Activated CD4-positive, alpha-beta T cell treated with anti-CD3 and anti-CD28 coated beads for 36 hours (primary cell): ENCODE data around the gene EPB41L2. TPM values are rescaled to one million over a fixed set of nuclear protein-coding genes. Genes with fewer than 3 reads are reported as not detected.

Experiments
- ATAC-seq: fragments of 200-7000 bp; cut with Tn5 transposase; one replicate; pipeline ENCODE4 v1.10.0; 2021; ENCODE audit warnings: mild to moderate bottlenecking, moderate library complexity
- CTCF ChIA-PET: fragments of 350-600 bp; sonication (Branson Sonifier 250); formaldehyde crosslinking; loops from one replicate; lab custom pipeline; 2021; ENCODE audit warnings: antibody characterized with exemption; lab: Charles Lee
- POLR2A ChIA-PET: fragments of 350-600 bp; sonication (Branson Sonifier 250); formaldehyde crosslinking; loops from one replicate; lab custom pipeline; 2021; ENCODE audit warnings: antibody characterized with exemption, inconsistent platforms; lab: Charles Lee
- DNase-seq: peaks from one replicate; pipeline ENCODE4 v3.0.0-alpha.2; 2020
- H3K27ac Mint-ChIP-seq: one replicate; pipeline ENCODE4 v1.8.0; 2021; ENCODE audit warnings: mixed read lengths
- H3K27me3 Mint-ChIP-seq: one replicate; pipeline ENCODE4 v1.8.0; 2021; ENCODE audit warnings: mixed read lengths
- H3K36me3 Mint-ChIP-seq: one replicate; pipeline ENCODE4 v1.8.0; 2021; ENCODE audit warnings: low read depth, mixed read lengths
- H3K4me1 Mint-ChIP-seq: one replicate; pipeline ENCODE4 v1.8.0; 2021; ENCODE audit warnings: mixed read lengths
- H3K4me3 Mint-ChIP-seq: one replicate; pipeline ENCODE4 v1.8.0; 2021; ENCODE audit warnings: mild to moderate bottlenecking, moderate library complexity, mixed read lengths
- H3K9me3 Mint-ChIP-seq: one replicate; pipeline ENCODE4 v1.8.0; 2021; ENCODE audit warnings: low read depth, mixed read lengths
- intact Hi-C, 2 experiments: fragments of 100-400 bp; cut with DNase I in 1 of 2; cut with micrococcal nuclease in 1 of 2; formaldehyde crosslinking; loops; one replicate each; pipeline versions ENCODE4 v1.14.2 to v1.15.1; 2022 to 2024; cut with DNase I, micrococcal nuclease
- total RNA-seq, 2 experiments: library from RNA; stranded (reverse); gene quantifications; one replicate each; pipeline ENCODE4 v1.2.3, GENCODE V29; 2021

Gene EPB41L2
- total RNA-seq, 2 experiments from 2014 or later: 33.3 to 43.4 TPM

DNA sequence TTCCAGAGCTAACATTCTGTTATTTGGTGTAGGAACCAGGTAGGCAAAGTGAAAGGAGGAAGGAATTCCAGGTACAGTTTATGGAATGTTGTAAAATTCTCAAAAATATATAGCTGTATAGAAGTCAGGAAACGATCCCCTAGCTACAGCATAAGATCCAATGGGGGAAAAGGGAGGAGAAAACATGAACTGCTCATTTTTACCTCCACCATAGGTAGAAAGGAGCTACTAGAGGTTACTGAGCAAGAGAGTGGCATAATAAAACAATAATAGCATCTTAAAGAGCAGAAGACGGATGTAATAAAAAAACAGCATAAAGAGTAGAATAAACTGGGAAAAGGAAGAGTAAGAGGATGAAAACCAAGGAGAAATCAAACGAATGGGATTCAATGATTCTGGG lies 26.9 kb downstream of the EPB41L2 start:
- no peaks in the 10 kb centered on the region for H3K9me3 Mint-ChIP-seq
- ChIA-PET CTCF (interaction anchor here (0.6 to 1.2 kb wide), 4 partner anchors 22 to 496 kb away, joined by 3 to 5 read pairs (median 4); no protein-coding TSS in a partner anchor), POLR2A (no interaction called here)

DNA sequence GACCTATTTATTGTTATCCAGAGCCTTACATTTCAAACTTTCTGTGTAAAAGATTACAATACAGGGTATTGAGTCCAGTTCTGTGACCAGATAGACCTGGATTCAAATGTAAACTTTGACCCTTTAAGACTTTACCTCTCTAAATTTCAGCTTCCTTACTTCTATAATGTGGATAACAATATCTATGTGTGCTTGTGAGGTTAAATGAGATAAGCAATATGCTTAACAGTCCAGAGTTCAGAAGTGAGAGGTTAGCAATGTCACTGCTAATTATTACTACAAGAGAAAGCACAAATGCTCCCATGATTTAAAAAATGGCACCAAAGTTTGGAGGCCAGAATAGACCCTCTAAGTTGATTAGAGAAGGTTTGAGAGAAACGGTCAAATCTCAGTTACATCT lies 27.5 kb downstream of the EPB41L2 start:
- Mint-ChIP-seq H3K27me3 (no peaks in the 10 kb centered on the region), H3K4me3 (no peak overlapping the region), H3K36me3 (peaks cover 1% of the 10 kb centered on the region), H3K4me1 (peaks cover 2% of the 10 kb centered on the region), H3K9me3 (no peaks in the 10 kb centered on the region), H3K27ac (no peak overlapping the region)
- DNase-seq (no peak), ATAC-seq (no peak)
- CTCF ChIA-PET: interaction anchor here (0.8 kb wide), 1 partner anchor 23 kb away, joined by 3 read pairs; no protein-coding TSS in a partner anchor
- POLR2A ChIA-PET: no interaction called here
- intact Hi-C loops: no loop called here

More for the DNA sequence above, 26.9 kb downstream of the EPB41L2 start:
- Mint-ChIP-seq H3K27me3 (no peaks in the 10 kb centered on the region), H3K4me1 (peaks cover 2% of the 10 kb centered on the region), H3K4me3 (no peak overlapping the region), H3K27ac (no peak overlapping the region), H3K36me3 (peaks cover 1% of the 10 kb centered on the region)
- DNase-seq (no peak), ATAC-seq (no peak)
- intact Hi-C loops: no loop called here

DNA sequence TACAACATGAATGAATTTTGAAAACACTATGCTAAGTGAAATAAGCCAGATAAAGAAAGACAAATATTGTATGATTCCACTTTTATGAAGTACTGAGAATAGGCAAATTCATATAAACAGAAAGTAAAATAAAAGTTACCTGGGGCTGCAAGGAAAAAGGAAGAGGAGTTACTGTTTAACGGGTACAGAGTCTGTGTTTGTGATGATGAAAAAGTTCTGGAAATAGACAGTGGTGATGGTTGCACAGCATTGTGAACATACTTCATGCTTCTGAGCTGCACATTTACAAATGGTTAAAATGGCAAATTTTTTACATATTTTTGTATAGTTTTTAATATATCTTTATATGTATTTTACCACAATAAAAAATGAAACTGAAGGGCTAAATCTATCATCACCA lies 29.4 kb downstream of the EPB41L2 start:
- Mint-ChIP-seq H3K4me1 (peaks cover 2% of the 10 kb centered on the region), H3K9me3 (no peaks in the 10 kb centered on the region), H3K36me3 (peaks cover 1% of the 10 kb centered on the region), H3K4me3 (no peak overlapping the region), H3K27me3 (no peaks in the 10 kb centered on the region), H3K27ac (no peak overlapping the region)
- POLR2A ChIA-PET: no interaction called here
- no peak for ATAC-seq
- DNase-seq: no peak
- CTCF ChIA-PET: no interaction called here
- intact Hi-C loops: no loop called here

DNA sequence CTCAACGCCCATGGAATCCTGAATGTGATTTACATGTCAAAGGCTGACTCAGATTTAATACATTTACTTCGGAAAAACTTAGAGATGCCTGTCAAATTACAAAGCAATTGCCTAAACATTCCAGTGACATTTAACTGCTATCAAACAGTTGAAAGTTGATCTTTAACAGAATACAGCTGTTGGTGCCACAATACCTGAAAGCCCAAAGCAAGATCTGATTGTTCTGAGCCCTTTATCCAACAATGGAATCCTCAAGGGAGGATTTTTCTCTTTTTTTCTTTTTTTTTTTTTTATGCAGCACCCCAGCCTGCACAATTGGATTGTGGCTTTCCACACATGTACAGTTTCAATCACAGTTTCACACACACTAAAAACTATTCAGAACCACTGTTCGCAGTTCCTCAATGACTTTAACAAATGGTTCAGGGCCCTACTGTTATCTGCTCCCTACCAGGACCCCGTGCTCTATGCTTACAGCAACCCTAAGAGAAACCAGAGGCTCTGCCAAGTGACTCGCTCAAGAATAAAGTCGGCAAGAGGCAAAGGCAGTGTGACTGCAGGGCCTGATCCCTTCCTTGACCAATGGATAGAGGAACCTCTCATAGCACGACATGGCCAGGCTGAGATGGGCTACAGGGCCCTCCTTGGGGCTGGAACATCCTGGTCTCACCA lies 33.3 kb downstream of the EPB41L2 start:
- Mint-ChIP-seq H3K4me3 (no peak overlapping the region), H3K9me3 (no peaks in the 10 kb centered on the region), H3K36me3 (peaks cover 1% of the 10 kb centered on the region), H3K4me1 (peaks cover 2% of the 10 kb centered on the region), H3K27me3 (no peaks in the 10 kb centered on the region), H3K27ac (no peak overlapping the region)
- CTCF ChIA-PET: no interaction called here
- intact Hi-C loops: no loop called here
- ATAC-seq (no peak), DNase-seq (no peak)
- POLR2A ChIA-PET: interaction anchor here (0.7 kb wide), 1 partner anchor 139 kb away, joined by 3 read pairs; no protein-coding TSS in a partner anchor

DNA sequence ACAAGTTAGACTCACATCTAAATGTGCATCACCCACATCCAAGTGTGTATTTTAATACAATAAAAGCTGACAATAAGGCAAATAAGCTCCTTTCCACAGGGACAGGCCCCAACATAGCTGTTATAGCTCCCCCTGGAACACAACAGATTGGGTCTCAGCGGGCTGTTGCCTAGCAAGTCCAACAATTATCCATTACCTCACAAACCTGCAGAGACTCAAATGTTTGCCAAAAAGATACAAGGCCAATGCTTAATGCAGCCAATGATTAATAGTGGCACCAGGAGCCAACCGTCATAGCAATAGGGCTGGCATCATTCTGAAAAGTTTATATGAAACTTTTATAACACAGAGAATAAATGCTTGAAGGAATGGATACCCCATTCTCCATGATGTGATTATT lies 35.7 kb downstream of the EPB41L2 start:
- no peak for ATAC-seq

DNA sequence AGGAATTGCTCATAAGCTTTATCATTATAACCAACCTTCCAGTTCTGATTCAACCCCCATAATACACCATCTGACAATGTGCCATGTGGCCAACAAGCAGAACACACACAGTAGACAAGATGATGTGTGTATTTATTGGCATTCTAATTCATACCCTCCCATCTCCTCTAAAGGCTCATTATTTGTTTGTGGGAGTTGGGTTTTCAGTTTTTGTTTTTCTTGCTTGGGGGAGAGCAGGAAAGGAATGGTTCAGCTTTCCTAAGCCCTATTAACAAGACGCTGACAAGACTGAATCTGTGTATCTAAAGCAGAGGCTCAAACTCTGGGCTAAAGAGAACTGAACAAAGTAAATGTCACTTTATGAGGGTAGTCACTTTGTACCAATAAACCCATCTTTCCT lies 36.8 kb downstream of the EPB41L2 start:
- no peaks in the 10 kb centered on the region for H3K9me3 Mint-ChIP-seq
- ChIA-PET CTCF (interaction anchor here (1.1 kb wide), 1 partner anchor 173 kb away, joined by 4 read pairs; no protein-coding TSS in a partner anchor), POLR2A (no interaction called here)
- no peak overlapping the region for H3K27ac Mint-ChIP-seq
- ATAC-seq (no peak), DNase-seq (no peak)
- no peaks in the 10 kb centered on the region for H3K36me3 Mint-ChIP-seq
- intact Hi-C loops: no loop called here
- H3K27me3 Mint-ChIP-seq: no peaks in the 10 kb centered on the region
- no peak overlapping the region for H3K4me3 Mint-ChIP-seq
- H3K4me1 Mint-ChIP-seq: peaks cover 8% of the 10 kb centered on the region

More for the DNA sequence above, 35.7 kb downstream of the EPB41L2 start:
- no peak for DNase-seq
- Mint-ChIP-seq H3K4me3 (no peak overlapping the region), H3K36me3 (peaks cover 1% of the 10 kb centered on the region), H3K4me1 (peaks cover 8% of the 10 kb centered on the region), H3K9me3 (no peaks in the 10 kb centered on the region), H3K27ac (no peak overlapping the region), H3K27me3 (no peaks in the 10 kb centered on the region)
- CTCF ChIA-PET: interaction anchor here (0.6 to 1.0 kb wide), 2 partner anchors 14 to 86 kb away, joined by 3 to 4 read pairs; no protein-coding TSS in a partner anchor
- POLR2A ChIA-PET: no interaction called here
- intact Hi-C loops: no loop called here

DNA sequence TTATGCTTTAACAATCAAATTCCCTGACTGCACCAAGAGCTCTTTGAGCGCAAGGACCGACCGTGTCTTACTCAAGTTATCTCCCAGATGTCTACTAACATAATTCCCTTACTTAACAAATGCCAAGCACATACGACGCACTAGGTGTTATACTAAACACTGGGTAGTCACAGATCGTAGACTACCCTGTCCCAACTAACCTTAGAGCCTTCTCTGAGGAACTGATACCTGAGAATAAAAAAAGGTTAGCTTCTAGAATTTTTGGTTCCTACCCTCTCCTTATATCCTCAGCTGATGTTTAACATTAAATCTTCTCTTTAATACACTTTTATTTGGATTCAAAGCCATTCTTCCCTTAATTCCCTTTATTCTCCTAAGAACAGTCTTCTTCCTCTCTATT lies 38.5 kb downstream of the EPB41L2 start:
- H3K27ac Mint-ChIP-seq: no peak overlapping the region
- H3K9me3 Mint-ChIP-seq: no peaks in the 10 kb centered on the region
- POLR2A ChIA-PET: no interaction called here
- intact Hi-C loops: no loop called here
- DNase-seq (no peak), ATAC-seq (no peak)
- no peaks in the 10 kb centered on the region for H3K27me3 Mint-ChIP-seq
- H3K4me3 Mint-ChIP-seq: no peak overlapping the region
- peaks cover 8% of the 10 kb centered on the region for H3K4me1 Mint-ChIP-seq
- no peaks in the 10 kb centered on the region for H3K36me3 Mint-ChIP-seq
- CTCF ChIA-PET: no interaction called here

DNA sequence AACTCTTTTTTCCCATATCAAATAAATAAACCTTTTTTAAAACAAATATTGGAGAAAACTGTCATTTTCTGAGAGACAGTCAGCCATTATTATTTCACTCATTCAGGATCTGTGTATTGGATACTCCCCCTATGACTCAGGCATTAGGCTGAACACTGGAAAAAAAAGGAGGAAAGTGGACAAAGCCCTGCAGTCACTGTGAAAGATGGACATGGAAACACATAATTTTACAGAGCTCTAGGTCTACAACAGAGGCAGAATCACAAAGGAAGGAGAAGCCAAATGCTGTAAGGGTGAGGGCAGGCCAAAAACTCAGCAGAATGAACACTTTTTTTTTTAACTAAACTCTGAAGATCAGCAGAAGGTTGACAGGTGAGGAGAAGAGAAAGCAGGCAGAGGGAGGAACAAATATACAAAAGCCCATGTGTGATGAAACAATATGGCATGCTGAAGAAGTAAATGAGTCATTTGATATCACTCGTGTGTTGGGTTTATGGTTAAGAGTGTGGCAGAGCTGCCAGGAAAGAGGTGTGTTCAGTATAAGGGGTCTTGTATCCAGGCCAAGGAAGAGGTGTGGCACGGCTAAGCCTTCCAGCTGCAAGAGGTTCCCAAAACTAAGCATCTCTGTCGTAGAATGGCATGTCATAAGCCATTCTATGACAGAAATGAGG lies 39.1 kb downstream of the EPB41L2 start:
- intact Hi-C loops: no loop called here
- ATAC-seq: peak; percentile 39

DNA sequence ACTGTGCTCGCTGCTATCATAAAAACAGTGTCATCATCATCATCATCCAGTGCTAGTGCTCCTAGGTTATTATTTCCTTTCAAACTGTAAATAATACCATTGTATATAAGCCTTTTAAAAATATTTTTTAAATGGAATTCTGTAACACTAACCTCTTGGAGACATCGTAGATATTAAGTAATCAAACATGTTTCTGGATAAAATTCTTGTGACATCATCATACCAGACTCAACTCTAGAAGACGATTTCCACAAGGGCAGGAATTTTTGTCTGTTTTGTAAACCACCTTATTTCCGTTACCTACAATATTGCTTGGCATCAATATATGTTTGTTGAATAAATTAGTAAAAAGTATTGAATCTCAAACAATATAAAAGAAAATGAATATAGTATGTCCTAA lies 40.4 kb downstream of the EPB41L2 start:
- no peak overlapping the region for H3K27ac Mint-ChIP-seq

More for the DNA sequence above, 39.1 kb downstream of the EPB41L2 start:
- H3K36me3 Mint-ChIP-seq: no peaks in the 10 kb centered on the region
- DNase-seq: no peak
- ChIA-PET POLR2A (no interaction called here), CTCF (no interaction called here)
- H3K9me3 Mint-ChIP-seq: no peaks in the 10 kb centered on the region
- H3K4me3 Mint-ChIP-seq: no peak overlapping the region
- peaks cover 8% of the 10 kb centered on the region for H3K4me1 Mint-ChIP-seq
- no peaks in the 10 kb centered on the region for H3K27me3 Mint-ChIP-seq
- H3K27ac Mint-ChIP-seq: no peak overlapping the region

DNA sequence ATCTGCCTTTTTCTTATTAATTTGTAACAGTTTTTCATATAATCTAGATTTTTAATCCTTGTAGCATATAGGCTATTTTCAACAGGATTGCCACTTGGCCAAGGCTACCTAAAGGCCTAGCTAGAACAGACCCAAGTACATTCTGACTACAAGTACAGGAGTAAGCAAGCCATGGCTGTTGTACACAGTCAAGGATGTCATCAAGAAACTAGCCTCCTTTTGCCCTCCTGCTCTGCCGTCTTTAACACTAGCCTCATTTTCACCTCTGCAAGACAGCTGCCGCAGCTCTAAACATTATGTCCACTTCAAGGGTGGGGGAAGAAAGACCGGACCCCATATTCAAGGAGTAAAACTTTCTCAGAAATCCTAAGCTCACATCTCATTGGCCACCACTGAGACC lies 45.1 kb downstream of the EPB41L2 start:
- Mint-ChIP-seq H3K27ac (no peak overlapping the region), H3K9me3 (no peaks in the 10 kb centered on the region), H3K4me3 (no peak overlapping the region), H3K36me3 (no peaks in the 10 kb centered on the region), H3K4me1 (no peaks in the 10 kb centered on the region), H3K27me3 (no peaks in the 10 kb centered on the region)
- no peak for ATAC-seq
- intact Hi-C loops: no loop called here
- POLR2A ChIA-PET: interaction anchor here (0.7 kb wide), 1 partner anchor 401 kb away, joined by 3 read pairs; no protein-coding TSS in a partner anchor
- CTCF ChIA-PET: interaction anchor here (0.8 kb wide), 1 partner anchor 13 kb away, joined by 3 read pairs; no protein-coding TSS in a partner anchor
- no peak for DNase-seq

More for the DNA sequence above, 40.4 kb downstream of the EPB41L2 start:
- no peak for DNase-seq
- intact Hi-C loops: no loop called here
- Mint-ChIP-seq H3K36me3 (no peaks in the 10 kb centered on the region), H3K9me3 (no peaks in the 10 kb centered on the region), H3K27me3 (no peaks in the 10 kb centered on the region), H3K4me3 (no peak overlapping the region), H3K4me1 (peaks cover 8% of the 10 kb centered on the region)
- CTCF ChIA-PET: no interaction called here
- POLR2A ChIA-PET: no interaction called here
- ATAC-seq: no peak

DNA sequence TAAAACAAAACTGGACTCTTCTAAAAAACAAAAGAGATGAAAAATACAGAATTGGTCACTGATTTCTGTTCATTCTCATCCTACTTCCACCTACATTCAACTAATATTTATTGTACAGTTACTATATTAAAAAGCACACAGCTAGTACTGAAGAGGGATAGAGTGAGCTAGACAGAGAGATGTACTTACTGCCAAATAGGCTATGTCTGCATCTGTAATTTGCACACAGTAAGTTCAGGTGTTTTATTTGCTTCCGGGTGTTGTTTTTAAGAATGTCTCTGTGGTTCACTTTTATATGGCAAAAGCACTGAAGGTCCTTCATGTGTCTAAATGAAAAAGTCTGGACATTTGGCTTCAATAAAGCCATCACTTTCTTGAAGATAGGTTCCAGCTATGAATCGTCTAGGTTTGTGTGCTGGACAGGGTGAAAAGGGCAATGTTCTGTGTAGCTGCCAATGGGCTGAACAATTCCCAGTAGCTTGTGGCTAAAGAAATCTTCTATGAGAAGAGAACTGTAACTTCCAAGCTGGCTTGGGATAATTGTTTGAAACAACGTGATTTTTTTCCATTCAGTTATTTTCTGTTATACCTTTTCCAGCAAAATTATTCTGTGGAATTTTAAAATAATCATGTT lies 47.3 kb downstream of the EPB41L2 start:
- H3K27me3 Mint-ChIP-seq: no peaks in the 10 kb centered on the region

More for the DNA sequence above, 47.3 kb downstream of the EPB41L2 start:
- POLR2A ChIA-PET: no interaction called here
- H3K9me3 Mint-ChIP-seq: no peaks in the 10 kb centered on the region
- CTCF ChIA-PET: no interaction called here
- DNase-seq (no peak), ATAC-seq (no peak)
- H3K27ac Mint-ChIP-seq: no peak overlapping the region
- H3K36me3 Mint-ChIP-seq: no peaks in the 10 kb centered on the region
- H3K4me3 Mint-ChIP-seq: no peak overlapping the region
- no peaks in the 10 kb centered on the region for H3K4me1 Mint-ChIP-seq
- intact Hi-C loops: no loop called here
